Neutrophil (primary cell): ENCODE data around the gene CFAP47.
"Not testable (repeated sequence)": the region's sequence is repeated elsewhere in the genome, so short reads cannot be mapped to it uniquely, and the experiment has no call there.

Experiments
- H3K27ac ChIP-seq: fragments of 200-600 bp; sonication (generic); 2 replicates; pipeline ENCODE4 v1.5.1; 2016; ENCODE audit warnings: mild to moderate bottlenecking, moderate library complexity
- H3K27me3 ChIP-seq: fragments of 200-600 bp; sonication (generic); 2 replicates; pipeline ENCODE4 v1.6.0; 2016; ENCODE audit warnings: mild to moderate bottlenecking
- H3K36me3 ChIP-seq: fragments of 200-600 bp; sonication (generic); 2 replicates; pipeline ENCODE4 v1.5.1; 2017
- H3K4me1 ChIP-seq, 2 experiments: fragments of 200-600 bp in 1 of 2; sonication (generic) in 1 of 2; 1 replicate in 1 of 2; 2 replicates in 1 of 2; pipeline versions ENCODE4 v1.5.1 to v1.6.1; 2013 to 2016; ENCODE audit warnings: low read depth in 1 of 2, low read length in 1 of 2, mild to moderate bottlenecking in 1 of 2, moderate library complexity in 1 of 2; ENCODE audit not compliant: control insufficient read depth in 1 of 2, insufficient read depth in 1 of 2
- H3K4me3 ChIP-seq, 2 experiments: fragments of 200-600 bp in 1 of 2; sonication (generic) in 1 of 2; 1 replicate in 1 of 2; 2 replicates in 1 of 2; pipeline ENCODE4 v1.5.1; 2013 to 2016; ENCODE audit warnings: low read depth in 1 of 2, low read length in 1 of 2, mild to moderate bottlenecking in 1 of 2, moderate library complexity in 1 of 2
- H3K9me3 ChIP-seq: fragments of 200-600 bp; sonication (generic); 2 replicates; pipeline ENCODE4 v1.5.1; 2016
- TF ChIP-seq, protein P1 (sequence below): fragments of 200-600 bp; sonication (generic); IDR thresholded peaks from 2 replicates; pipeline ENCODE4 v1.5.1; 2016; ENCODE audit warnings: antibody characterized with exemption

The CFAP47 gene

GRCh38 chrX:36087366-36087765, 167.8 kb downstream of the CFAP47 start:
- H3K27ac ChIP-seq: no peak overlapping the region
- no peaks in the 10 kb centered on the region for H3K4me1 ChIP-seq
- no peaks in the 10 kb centered on the region for H3K9me3 ChIP-seq
- H3K4me3 ChIP-seq: no peak overlapping the region
- no peaks in the 10 kb centered on the region for H3K36me3 ChIP-seq
- TF ChIP-seq, protein P1, sequence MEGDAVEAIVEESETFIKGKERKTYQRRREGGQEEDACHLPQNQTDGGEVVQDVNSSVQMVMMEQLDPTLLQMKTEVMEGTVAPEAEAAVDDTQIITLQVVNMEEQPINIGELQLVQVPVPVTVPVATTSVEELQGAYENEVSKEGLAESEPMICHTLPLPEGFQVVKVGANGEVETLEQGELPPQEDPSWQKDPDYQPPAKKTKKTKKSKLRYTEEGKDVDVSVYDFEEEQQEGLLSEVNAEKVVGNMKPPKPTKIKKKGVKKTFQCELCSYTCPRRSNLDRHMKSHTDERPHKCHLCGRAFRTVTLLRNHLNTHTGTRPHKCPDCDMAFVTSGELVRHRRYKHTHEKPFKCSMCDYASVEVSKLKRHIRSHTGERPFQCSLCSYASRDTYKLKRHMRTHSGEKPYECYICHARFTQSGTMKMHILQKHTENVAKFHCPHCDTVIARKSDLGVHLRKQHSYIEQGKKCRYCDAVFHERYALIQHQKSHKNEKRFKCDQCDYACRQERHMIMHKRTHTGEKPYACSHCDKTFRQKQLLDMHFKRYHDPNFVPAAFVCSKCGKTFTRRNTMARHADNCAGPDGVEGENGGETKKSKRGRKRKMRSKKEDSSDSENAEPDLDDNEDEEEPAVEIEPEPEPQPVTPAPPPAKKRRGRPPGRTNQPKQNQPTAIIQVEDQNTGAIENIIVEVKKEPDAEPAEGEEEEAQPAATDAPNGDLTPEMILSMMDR: no peak
- H3K27me3 ChIP-seq: no peaks in the 10 kb centered on the region

DNA sequence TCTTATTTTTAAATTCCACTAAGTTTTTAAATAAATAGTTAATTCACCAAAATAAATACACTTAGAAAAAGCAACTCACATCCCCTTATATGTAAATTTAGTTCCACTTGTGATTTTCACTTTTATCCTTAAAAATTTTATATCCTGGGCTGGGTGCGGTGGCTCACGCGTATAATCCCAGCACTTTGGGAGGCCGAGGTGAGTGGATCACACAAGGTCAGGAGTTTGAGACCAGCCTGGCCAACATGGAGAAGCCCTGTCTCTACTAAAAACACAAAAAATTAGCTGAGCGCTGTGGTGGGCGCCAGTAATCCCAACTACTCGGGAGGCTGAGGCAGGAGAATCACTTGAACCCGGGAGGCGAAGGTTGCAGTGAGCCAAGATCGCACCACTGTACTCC, 169.4 kb downstream of the CFAP47 start:
- H3K27me3 ChIP-seq, H3K4me1 ChIP-seq, H3K27ac ChIP-seq, H3K36me3 ChIP-seq, H3K9me3 ChIP-seq, H3K4me3 ChIP-seq: not testable (repeated sequence)

DNA sequence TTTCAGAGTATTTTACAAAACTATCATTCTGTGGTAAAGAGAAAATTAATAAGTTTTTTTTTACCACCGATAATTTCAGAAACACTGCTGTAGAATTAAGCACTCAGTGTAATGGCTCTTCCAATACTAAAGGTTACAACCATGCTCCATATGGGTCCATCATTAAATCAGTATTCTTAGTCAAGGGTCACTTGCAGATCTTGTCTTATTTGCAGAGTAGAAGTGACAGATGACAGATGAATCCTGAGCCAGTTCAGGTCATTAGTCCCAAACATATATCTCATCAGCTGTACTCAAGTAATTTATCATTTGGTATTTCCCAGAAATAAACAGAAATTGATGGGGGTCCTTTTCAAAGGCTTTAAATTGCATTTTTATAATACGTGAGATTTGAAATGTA, 182.9 kb downstream of the CFAP47 start:
- Histone ChIP-seq H3K9me3 (no peaks in the 10 kb centered on the region), H3K27ac (no peak overlapping the region), H3K4me1 (no peaks in the 10 kb centered on the region), H3K4me3 (no peak overlapping the region), H3K27me3 (no peaks in the 10 kb centered on the region), H3K36me3 (no peaks in the 10 kb centered on the region)
- TF ChIP-seq, protein P1: no peak

- Histone ChIP-seq H3K4me3 (no peak overlapping the region), H3K27ac (no peak overlapping the region), H3K36me3 (no peaks in the 10 kb centered on the region), H3K9me3 (no peaks in the 10 kb centered on the region), H3K4me1 (no peaks in the 10 kb centered on the region), H3K27me3 (no peaks in the 10 kb centered on the region)
- TF ChIP-seq, protein P1: no peak
Observed at GRCh38 chrX:36116222-36116621, 196.7 kb downstream of the CFAP47 start.

GRCh38 chrX:36159254-36159653, 239.7 kb downstream of the CFAP47 start:
- Histone ChIP-seq H3K36me3 (no peaks in the 10 kb centered on the region), H3K4me3 (no peak overlapping the region), H3K9me3 (no peaks in the 10 kb centered on the region), H3K4me1 (no peaks in the 10 kb centered on the region), H3K27ac (no peak overlapping the region), H3K27me3 (no peaks in the 10 kb centered on the region)
- TF ChIP-seq, protein P1: no peak

DNA sequence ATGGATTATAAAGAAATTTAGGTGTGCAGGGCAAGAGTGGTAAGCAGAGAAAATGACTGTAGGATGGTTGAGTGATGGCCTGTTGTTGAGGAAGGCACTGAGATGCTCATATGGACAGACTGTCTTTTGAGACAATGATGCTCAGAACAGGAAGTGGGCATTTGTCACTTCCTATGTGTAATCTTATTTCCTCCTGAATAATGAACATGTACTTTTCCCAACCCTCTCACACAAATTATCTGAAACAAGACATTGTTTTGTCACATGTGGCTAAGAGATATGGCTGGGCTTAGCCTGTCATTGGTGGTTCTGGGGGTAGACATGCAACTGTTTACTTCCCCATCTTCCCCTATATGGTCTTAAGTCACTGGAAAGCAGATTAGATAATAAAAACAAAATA, 240.5 kb downstream of the CFAP47 start:
- Histone ChIP-seq H3K27me3 (no peaks in the 10 kb centered on the region), H3K9me3 (no peaks in the 10 kb centered on the region), H3K27ac (no peak overlapping the region), H3K4me1 (no peaks in the 10 kb centered on the region), H3K36me3 (no peaks in the 10 kb centered on the region), H3K4me3 (no peak overlapping the region)
- TF ChIP-seq, protein P1: no peak
